Natural killer cell treated with Interleukin-12 subunit alpha and Interleukin-12 subunit beta and Interleukin-15 and Interleukin-18, amount 100 ng/mL, for 72 hours (primary cell): ENCODE data around the gene ENPP6. TPM values are rescaled to one million over a fixed set of nuclear protein-coding genes. Genes with fewer than 3 reads are reported as not detected.
A peak's percentile ranks its signal among the peaks of the same experiment; 100 is the strongest.

Experiments used
- ATAC-seq, 2 donors: fragments of 150-1000 bp; cut with Tn5 transposase in 1 of 2; sonication (Bioruptor Pico), chemical (Tn5 transposase) in 1 of 2; 2 replicates each; pipeline ENCODE4 v1.10.0; 2021
- DNase-seq: peaks from one replicate; pipeline ENCODE4 v3.0.0; 2022; ENCODE audit warnings: low spot score
- H3K27ac Mint-ChIP-seq, 2 donors: 1 replicate in 1 of 2; 2 replicates in 1 of 2; pipeline ENCODE4 v1.8.0; 2022; ENCODE audit warnings: mixed read lengths in 2 of 2, mild to moderate bottlenecking in 1 of 2, moderate library complexity in 1 of 2
- H3K27me3 Mint-ChIP-seq, 2 donors: 1 replicate in 1 of 2; 2 replicates in 1 of 2; pipeline ENCODE4 v1.8.0; 2022; ENCODE audit warnings: mixed read lengths in 2 of 2
- H3K36me3 Mint-ChIP-seq: one replicate; pipeline ENCODE4 v1.8.0; 2022; ENCODE audit warnings: mixed read lengths
- H3K4me1 Mint-ChIP-seq, 2 donors: 1 replicate in 1 of 2; 2 replicates in 1 of 2; pipeline ENCODE4 v1.8.0; 2022; ENCODE audit warnings: low read depth in 2 of 2, mixed read lengths in 2 of 2, mild to moderate bottlenecking in 1 of 2
- H3K4me3 Mint-ChIP-seq: one replicate; pipeline ENCODE4 v1.8.0; 2022; ENCODE audit warnings: mixed read lengths
- H3K9me3 Mint-ChIP-seq: 2 replicates; pipeline ENCODE4 v1.8.0; 2022; ENCODE audit warnings: mixed read lengths
- total RNA-seq, 2 donors: library from RNA; stranded (reverse); gene quantifications; one replicate each; pipeline ENCODE4 v1.2.3, GENCODE V29; 2022

Gene ENPP6
- total RNA-seq, 2 donors from 2014 or later: 1.4 to 5.8 TPM

GRCh38 chr4:184193556-184194525, 23.8 kb downstream of the ENPP6 start:
- Mint-ChIP-seq H3K27ac (peak overlapping the region in 1 of 2 donors; percentile 31), H3K4me1 (peaks cover 6% of the 10 kb centered on the region in 2 donors), H3K9me3 (no peaks in the 10 kb centered on the region), H3K4me3 (no peak overlapping the region), H3K36me3 (no peaks in the 10 kb centered on the region), H3K27me3 (peaks cover 23 to 30% of the 10 kb centered on the region in 2 donors)
- no peak for DNase-seq
- ATAC-seq: peak in 1 of 2 donors; percentile 35

GRCh38 chr4:184192933-184193332, 24.7 kb downstream of the ENPP6 start:
- peaks cover 6% of the 10 kb centered on the region in 2 donors for H3K4me1 Mint-ChIP-seq
- H3K36me3 Mint-ChIP-seq: no peaks in the 10 kb centered on the region
- DNase-seq (no peak), ATAC-seq (no peak)
- no peak overlapping the region for H3K27ac Mint-ChIP-seq
- H3K4me3 Mint-ChIP-seq: no peak overlapping the region
- H3K9me3 Mint-ChIP-seq: no peaks in the 10 kb centered on the region
- peaks cover 23 to 30% of the 10 kb centered on the region in 2 donors for H3K27me3 Mint-ChIP-seq

- DNase-seq (no peak), ATAC-seq (no peak)
- Mint-ChIP-seq H3K9me3 (no peaks in the 10 kb centered on the region), H3K4me3 (no peak overlapping the region), H3K4me1 (peaks cover 6% of the 10 kb centered on the region in 2 donors), H3K27me3 (peaks cover 23 to 30% of the 10 kb centered on the region in 2 donors), H3K27ac (peak overlapping the region in 1 of 2 donors; percentile 30), H3K36me3 (no peaks in the 10 kb centered on the region)
These were observed 26.4 kb downstream of the ENPP6 start for GRCh38 chr4:184191267-184191666.

DNA sequence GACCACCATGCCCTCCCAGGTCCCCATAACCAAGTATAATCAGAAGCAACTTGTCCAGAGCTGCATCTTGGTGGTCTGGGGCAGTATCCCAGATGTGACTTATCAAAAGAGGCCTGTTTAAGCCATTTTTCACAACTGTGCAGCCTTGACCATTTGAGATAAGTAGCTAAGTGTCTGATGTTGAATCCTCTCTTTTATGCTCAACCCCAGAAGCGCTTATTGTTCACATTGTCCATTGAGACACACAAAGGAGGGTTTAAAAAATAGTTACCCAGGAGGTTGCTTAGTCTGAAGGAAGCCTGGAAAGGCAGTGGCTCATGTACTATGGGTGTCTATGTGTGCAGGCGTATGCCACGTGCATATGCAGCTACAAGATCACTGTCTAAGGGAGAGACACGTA, 27.0 kb downstream of the ENPP6 start:
- peaks cover 21 to 26% of the 10 kb centered on the region in 2 donors for H3K27me3 Mint-ChIP-seq
- H3K36me3 Mint-ChIP-seq: no peaks in the 10 kb centered on the region
- no peak overlapping the region for H3K4me3 Mint-ChIP-seq
- H3K4me1 Mint-ChIP-seq: peaks cover 6% of the 10 kb centered on the region in 2 donors
- no peak for DNase-seq
- no peak for ATAC-seq
- peak overlapping the region in 1 of 2 donors; percentile 50 for H3K27ac Mint-ChIP-seq
- H3K9me3 Mint-ChIP-seq: no peaks in the 10 kb centered on the region

- Mint-ChIP-seq H3K36me3 (no peaks in the 10 kb centered on the region), H3K4me1 (peaks cover 6% of the 10 kb centered on the region in 2 donors), H3K9me3 (no peaks in the 10 kb centered on the region), H3K27ac (peak overlapping the region in 1 of 2 donors; percentile 50), H3K4me3 (no peak overlapping the region), H3K27me3 (peaks cover 15 to 22% of the 10 kb centered on the region in 2 donors)
- DNase-seq: no peak
- ATAC-seq: no peak
These were observed 27.7 kb downstream of the ENPP6 start for GRCh38 chr4:184189966-184190365.

DNA sequence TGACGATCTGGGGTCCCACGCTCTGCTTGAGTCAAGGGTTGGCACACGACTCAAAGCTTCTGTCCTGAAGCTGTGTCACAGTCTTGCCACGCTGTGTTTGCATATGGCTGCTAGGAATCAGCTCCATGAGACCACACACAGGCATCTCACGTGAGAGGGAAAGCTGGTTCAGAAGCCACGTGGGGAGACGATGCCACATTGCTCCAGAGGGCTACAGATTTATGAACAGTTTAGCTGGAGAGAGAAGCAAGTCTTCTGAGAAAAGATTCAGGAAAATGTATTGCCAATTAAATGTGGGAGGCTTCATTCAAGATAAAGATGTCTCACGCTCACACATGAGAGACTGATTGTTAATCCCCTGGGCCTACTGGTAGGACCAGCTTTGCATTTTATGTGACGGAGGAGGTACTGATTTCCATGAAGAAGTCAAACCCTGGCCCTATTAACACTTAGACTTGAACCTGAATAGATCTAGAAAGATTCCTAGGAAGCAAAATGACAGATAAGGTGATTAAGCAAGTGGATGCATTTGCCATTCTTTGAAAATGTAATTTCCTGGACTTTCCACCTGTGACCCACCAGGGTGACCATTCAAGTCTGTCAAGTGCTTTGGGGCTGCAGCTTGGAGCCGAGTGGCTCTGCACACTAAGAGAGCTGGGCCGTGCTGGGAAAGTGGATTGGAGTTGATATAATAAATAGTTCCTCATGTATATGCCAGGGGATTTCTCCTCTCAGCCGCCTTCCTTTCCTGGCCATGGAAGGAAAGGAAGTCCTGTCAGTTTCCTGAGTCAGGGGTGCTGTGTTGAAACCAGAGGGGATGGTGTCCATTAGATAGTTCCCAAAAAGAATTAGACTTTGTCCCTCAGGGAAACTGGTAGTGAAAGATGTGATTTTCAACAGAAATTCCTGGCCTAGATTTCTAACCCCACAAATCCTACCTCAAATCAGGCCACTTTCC, 29.0 kb downstream of the ENPP6 start:
- Mint-ChIP-seq H3K9me3 (no peaks in the 10 kb centered on the region), H3K27me3 (peaks cover 21 to 23% of the 10 kb centered on the region in 2 donors), H3K27ac (no peak overlapping the region), H3K4me1 (peaks cover under 1 to 6% of the 10 kb centered on the region in 2 donors), H3K4me3 (no peak overlapping the region), H3K36me3 (no peaks in the 10 kb centered on the region)
- DNase-seq (no peak), ATAC-seq (no peak)

DNA sequence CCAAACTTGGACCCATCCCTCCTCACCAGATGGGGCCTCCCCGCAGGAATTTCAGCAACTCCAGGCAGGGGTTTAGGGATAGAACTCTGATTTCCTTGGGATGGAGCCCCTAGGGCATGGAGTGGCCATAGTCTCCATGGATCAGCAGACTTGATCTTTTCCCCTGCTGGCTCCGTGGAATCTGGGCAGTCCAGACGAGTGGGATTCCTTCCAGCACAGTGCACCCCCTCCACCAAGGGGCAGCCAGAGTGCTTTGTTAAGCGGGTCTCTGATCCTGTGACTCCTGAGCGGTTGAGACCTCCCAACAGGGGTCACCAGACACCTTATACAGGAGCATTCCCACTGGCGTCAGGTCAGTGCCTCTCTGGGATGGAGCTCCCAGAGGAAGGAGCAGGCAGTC, 40.4 kb downstream of the ENPP6 start:
- no peaks in the 10 kb centered on the region for H3K4me1 Mint-ChIP-seq
- no peak overlapping the region for H3K4me3 Mint-ChIP-seq
- ATAC-seq: peak in 1 of 2 donors; percentile 36
- H3K27ac Mint-ChIP-seq: no peak overlapping the region
- peaks cover 9% of the 10 kb centered on the region for H3K9me3 Mint-ChIP-seq
- peaks cover 34 to 47% of the 10 kb centered on the region in 2 donors for H3K27me3 Mint-ChIP-seq
- no peak for DNase-seq
- H3K36me3 Mint-ChIP-seq: peaks cover 19% of the 10 kb centered on the region

- no peaks in the 10 kb centered on the region for H3K4me1 Mint-ChIP-seq
- no peak overlapping the region for H3K27ac Mint-ChIP-seq
- H3K27me3 Mint-ChIP-seq: peaks cover 39 to 55% of the 10 kb centered on the region in 2 donors
- peaks cover 12% of the 10 kb centered on the region for H3K36me3 Mint-ChIP-seq
- peaks cover 8% of the 10 kb centered on the region for H3K9me3 Mint-ChIP-seq
- ATAC-seq (no peak), DNase-seq (no peak)
- H3K4me3 Mint-ChIP-seq: no peak overlapping the region
These were observed 42.8 kb downstream of the ENPP6 start for GRCh38 chr4:184174571-184175488.

DNA sequence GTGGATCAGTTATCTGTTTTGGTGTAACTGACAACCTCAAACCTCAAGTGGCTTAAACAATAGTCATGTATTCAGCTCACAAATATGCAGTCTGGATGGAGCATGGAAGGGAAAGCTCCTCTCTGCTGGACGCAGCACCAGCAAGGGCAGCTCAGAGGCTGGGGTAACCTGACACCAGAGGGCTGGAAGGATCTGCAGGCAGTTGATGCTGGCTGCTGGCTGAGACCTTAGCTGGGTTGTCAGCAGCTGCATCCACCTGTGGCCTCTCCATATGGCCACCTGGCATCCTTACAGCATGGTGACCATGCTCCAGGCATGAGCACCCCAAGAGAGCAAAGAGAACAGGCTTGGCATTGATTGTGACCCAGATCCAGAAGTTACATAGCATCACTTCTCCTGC, 46.7 kb downstream of the ENPP6 start:
- no peak for ATAC-seq
- Mint-ChIP-seq H3K4me3 (no peak overlapping the region), H3K4me1 (peaks cover 3 to 9% of the 10 kb centered on the region in 2 donors), H3K27ac (no peak overlapping the region), H3K36me3 (no peaks in the 10 kb centered on the region), H3K27me3 (peaks cover 33 to 45% of the 10 kb centered on the region in 2 donors), H3K9me3 (no peaks in the 10 kb centered on the region)
- no peak for DNase-seq

- H3K36me3 Mint-ChIP-seq: no peaks in the 10 kb centered on the region
- H3K4me1 Mint-ChIP-seq: peaks cover 3 to 9% of the 10 kb centered on the region in 2 donors
- ATAC-seq (no peak), DNase-seq (no peak)
- peak overlapping the region; percentile 40 to 46 for H3K27ac Mint-ChIP-seq
- no peaks in the 10 kb centered on the region for H3K9me3 Mint-ChIP-seq
- H3K27me3 Mint-ChIP-seq: peaks cover 37 to 53% of the 10 kb centered on the region in 2 donors
- no peak overlapping the region for H3K4me3 Mint-ChIP-seq
These were observed 48.3 kb downstream of the ENPP6 start for GRCh38 chr4:184169225-184169867.

- Mint-ChIP-seq H3K36me3 (no peaks in the 10 kb centered on the region), H3K4me3 (no peak overlapping the region), H3K27ac (peak overlapping the region; percentile 40 to 46), H3K4me1 (peaks cover 3 to 9% of the 10 kb centered on the region in 2 donors), H3K9me3 (no peaks in the 10 kb centered on the region), H3K27me3 (peaks cover 35 to 57% of the 10 kb centered on the region in 2 donors)
- DNase-seq (peak; percentile 74), ATAC-seq (peak; percentile 90 to 95)
These were observed 49.2 kb downstream of the ENPP6 start for GRCh38 chr4:184168406-184169019.

- DNase-seq (no peak), ATAC-seq (no peak)
- no peak overlapping the region for H3K4me3 Mint-ChIP-seq
- H3K9me3 Mint-ChIP-seq: no peaks in the 10 kb centered on the region
- H3K36me3 Mint-ChIP-seq: no peaks in the 10 kb centered on the region
- peaks cover 3 to 9% of the 10 kb centered on the region in 2 donors for H3K4me1 Mint-ChIP-seq
- H3K27me3 Mint-ChIP-seq: peaks cover 34 to 59% of the 10 kb centered on the region in 2 donors
- no peak overlapping the region for H3K27ac Mint-ChIP-seq
These were observed 50.1 kb downstream of the ENPP6 start for GRCh38 chr4:184167576-184167975.
